ENCODE measurements around the gene MINK1.

The MINK1 gene

DNA sequence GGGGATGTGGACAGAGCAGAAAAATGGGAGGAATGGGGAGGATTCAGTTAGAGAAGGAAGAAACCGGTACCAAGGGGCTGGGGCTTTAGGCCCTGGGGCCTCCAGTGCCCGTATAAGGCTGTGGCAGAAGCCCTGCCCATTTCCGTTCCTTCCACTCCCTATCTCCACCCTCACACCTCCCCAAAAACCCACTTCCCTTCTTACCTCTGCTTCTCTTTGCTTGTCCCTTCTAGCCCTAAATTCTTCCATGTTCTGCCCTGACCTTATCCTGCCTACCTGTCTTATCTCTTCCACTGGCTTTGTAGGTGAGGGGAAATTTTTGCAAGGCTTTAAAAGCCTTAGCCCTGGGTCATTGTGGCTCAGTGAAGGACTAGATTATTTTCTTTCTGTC, 111.0 kb downstream of the MINK1 start:
- no peak for DNase-seq (ENCODE audit: low read depth in 2 of 2)
- H3K4me3 ChIP-seq (replicated peaks in 1 of 2; ENCODE audit: low read depth in 2 of 2, low read length in 2 of 2) = no peak overlapping the region
- TF ChIP-seq, protein P1, sequence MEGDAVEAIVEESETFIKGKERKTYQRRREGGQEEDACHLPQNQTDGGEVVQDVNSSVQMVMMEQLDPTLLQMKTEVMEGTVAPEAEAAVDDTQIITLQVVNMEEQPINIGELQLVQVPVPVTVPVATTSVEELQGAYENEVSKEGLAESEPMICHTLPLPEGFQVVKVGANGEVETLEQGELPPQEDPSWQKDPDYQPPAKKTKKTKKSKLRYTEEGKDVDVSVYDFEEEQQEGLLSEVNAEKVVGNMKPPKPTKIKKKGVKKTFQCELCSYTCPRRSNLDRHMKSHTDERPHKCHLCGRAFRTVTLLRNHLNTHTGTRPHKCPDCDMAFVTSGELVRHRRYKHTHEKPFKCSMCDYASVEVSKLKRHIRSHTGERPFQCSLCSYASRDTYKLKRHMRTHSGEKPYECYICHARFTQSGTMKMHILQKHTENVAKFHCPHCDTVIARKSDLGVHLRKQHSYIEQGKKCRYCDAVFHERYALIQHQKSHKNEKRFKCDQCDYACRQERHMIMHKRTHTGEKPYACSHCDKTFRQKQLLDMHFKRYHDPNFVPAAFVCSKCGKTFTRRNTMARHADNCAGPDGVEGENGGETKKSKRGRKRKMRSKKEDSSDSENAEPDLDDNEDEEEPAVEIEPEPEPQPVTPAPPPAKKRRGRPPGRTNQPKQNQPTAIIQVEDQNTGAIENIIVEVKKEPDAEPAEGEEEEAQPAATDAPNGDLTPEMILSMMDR (IDR thresholded peaks at IDR 0.05; ENCODE audit: low read depth, low read length) = no peak

DNA sequence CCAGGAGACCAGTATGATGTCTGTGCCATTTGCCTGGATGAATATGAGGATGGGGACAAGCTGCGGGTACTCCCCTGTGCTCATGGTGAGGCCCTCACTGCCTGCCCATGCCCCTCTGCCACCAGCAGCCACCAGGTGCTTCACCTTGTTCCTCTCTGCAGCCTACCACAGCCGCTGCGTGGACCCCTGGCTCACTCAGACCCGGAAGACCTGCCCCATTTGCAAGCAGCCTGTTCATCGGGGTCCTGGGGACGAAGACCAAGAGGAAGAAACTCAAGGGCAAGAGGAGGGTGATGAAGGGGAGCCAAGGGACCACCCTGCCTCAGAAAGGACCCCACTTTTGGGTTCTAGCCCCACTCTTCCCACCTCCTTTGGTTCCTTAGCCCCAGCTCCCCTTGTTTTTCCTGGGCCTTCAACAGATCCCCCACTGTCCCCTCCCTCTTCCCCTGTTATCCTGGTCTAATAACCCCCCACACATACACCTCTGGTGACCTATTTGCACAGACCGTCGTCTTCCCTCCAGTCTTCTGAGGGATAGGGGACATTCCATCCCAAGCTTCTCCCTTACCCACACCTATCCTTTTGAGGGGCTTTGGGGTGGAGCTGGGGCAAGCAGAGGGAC, 111.5 kb downstream of the MINK1 start:
- TF ChIP-seq, protein P1 (IDR thresholded peaks at IDR 0.05; ENCODE audit: low read depth, low read length) = no peak
- no peak overlapping the region for H3K4me3 ChIP-seq (replicated peaks in 1 of 2; ENCODE audit: low read depth in 2 of 2, low read length in 2 of 2)
- no peak for DNase-seq (ENCODE audit: low read depth in 2 of 2)

DNA sequence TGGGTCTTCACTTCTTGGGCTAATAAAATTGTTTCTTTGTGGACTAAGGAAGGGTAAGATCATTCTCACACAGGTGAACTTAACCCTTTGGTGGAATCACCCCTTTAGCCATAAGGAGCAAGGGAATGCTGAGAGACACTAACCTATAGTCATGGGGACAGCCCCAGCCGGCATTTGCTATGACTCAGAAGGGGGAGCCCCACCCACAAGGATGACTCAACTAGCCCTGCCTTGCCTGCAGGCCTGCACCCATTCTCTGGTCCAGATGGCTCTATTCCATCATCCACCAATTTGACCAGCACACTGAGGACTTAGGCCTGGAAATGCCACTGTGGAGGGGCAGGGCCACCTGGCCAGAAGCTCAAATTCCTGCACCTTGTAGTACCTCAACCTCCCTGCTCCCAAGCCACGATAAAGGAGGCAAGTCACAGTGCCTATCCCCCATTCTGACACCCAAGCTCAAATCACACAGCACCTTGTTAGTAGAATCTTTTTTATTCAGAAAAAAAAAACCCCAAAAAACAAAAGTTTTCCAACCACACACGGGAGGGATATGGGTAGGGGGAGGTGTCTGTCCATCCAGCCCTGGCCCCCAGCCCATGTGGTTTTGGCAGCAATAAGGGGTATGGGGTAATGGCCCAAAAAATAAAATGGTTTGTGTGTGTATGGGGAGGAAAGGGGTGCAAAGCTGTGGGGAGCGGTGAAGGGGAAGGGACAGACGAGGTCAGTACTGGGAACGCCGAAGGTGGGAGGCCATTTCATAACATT, 112.2 kb downstream of the MINK1 start:
- TF ChIP-seq, protein P1 (IDR thresholded peaks at IDR 0.05; ENCODE audit: low read depth, low read length) = no peak
- peak overlapping the region in 1 of 2 donors; percentile 98 for H3K4me3 ChIP-seq (replicated peaks in 1 of 2; ENCODE audit: low read depth in 2 of 2, low read length in 2 of 2)
- DNase-seq (ENCODE audit: low read depth in 2 of 2) = peak; percentile 88 to 96

DNA sequence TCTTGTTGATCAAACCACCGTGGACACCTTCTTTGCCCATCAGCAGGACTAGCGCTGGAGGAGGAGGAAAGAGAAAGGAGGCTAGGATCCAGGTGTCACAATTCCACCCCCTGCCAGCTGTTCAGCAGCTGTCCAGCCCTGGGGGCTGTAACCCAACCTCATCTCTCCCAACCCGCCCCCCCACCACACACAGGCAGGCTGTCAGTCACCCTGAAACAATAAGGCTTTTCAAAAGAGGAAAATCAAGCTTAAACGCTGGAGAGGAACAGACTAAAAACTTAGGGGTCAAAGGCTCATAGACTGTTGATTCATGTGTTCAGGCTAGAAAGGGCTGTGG, 112.8 kb downstream of the MINK1 start:
- H3K4me3 ChIP-seq (replicated peaks in 1 of 2; ENCODE audit: low read depth in 2 of 2, low read length in 2 of 2) = peak overlapping the region; percentile 98 to 99
- TF ChIP-seq, protein P1 (IDR thresholded peaks at IDR 0.05; ENCODE audit: low read depth, low read length) = no peak
- no peak for DNase-seq (ENCODE audit: low read depth in 2 of 2)

DNA sequence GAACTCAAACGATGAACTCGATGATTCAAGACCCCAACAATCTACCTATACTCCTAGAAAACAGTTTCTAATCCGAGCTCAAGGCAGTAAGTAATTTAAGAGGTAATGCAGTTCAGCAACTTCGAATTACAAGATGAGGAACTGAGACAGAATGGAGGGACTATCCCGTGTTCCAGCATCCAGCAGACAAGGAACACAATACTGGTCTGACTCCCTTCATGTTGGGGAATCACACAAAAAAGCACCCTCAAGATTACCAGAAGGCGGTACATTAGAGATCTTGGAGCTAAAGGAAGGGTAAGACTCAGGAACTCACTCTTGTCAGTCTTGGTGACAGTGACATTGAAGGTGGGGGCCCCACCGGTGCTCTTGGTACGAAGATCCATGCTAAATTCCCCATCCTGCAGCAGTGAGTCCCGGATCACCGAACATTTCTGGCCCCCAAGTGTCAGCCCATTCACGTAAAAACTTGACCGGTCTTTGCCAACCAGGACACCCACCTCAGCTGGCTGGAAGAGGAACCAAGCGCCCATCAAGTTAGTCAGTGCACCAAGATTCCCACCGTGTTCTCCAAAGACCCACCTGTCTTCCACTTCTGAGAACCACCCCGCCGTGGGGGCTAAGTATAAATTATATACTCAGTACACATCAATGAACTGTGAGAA, 113.3 kb downstream of the MINK1 start:
- H3K4me3 ChIP-seq (replicated peaks in 1 of 2; ENCODE audit: low read depth in 2 of 2, low read length in 2 of 2) = peak overlapping the region; percentile 98 to 99
- TF ChIP-seq, protein P1 (IDR thresholded peaks at IDR 0.05; ENCODE audit: low read depth, low read length) = no peak
- no peak for DNase-seq (ENCODE audit: low read depth in 2 of 2)

DNA sequence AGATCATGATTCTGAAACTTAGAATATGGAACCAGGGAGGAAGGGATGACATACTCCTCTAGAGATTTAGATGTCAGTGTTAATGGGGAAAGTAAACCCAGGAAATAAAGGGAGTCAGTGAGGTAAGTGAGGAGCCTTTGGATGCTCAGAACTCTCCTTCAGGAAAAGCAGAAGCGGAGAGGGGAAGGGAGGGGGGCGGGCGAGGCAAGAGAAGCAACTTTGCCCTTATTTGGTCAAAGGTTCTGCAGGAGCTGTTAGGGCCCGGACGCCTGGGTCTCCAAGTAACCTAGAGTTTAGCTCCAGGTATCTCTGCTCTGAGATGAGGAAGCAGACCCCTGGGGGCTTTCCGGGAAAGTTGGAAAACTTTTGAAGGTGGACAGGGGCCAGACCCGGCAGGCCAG, 113.9 kb downstream of the MINK1 start:
- TF ChIP-seq, protein P1 (IDR thresholded peaks at IDR 0.05; ENCODE audit: low read depth, low read length) = no peak
- H3K4me3 ChIP-seq (replicated peaks in 1 of 2; ENCODE audit: low read depth in 2 of 2, low read length in 2 of 2) = peak overlapping the region; percentile 98 to 99
- no peak for DNase-seq (ENCODE audit: low read depth in 2 of 2)
